Neuronal stem cell (in vitro differentiated cells): ENCODE measurements around the gene GOLGA8R. TPM values are rescaled to one million over a fixed set of nuclear protein-coding genes. Genes with fewer than 3 reads are reported as not detected.
"Not testable (repeated sequence)": the region's sequence is repeated elsewhere in the genome, so short reads cannot be mapped to it uniquely, and the experiment has no call there.

Experiments
- DNase-seq: peaks from one replicate; pipeline ENCODE4 v3.0.0-alpha.2; 2013; ENCODE audit warnings: low spot score
- H2AFZ ChIP-seq: one replicate; pipeline ENCODE4 v1.6.1; 2013; ENCODE audit warnings: mild to moderate bottlenecking, low read length, inconsistent platforms
- H2AK5ac ChIP-seq: 2 replicates; pipeline ENCODE4 v1.6.1; 2013; ENCODE audit warnings: low read depth, mild to moderate bottlenecking, inconsistent platforms, low read length, moderate library complexity, mixed read lengths
- H2BK120ac ChIP-seq: 2 replicates; pipeline ENCODE4 v1.6.1; 2013; ENCODE audit warnings: low read depth, mild to moderate bottlenecking, inconsistent platforms, low read length, moderate library complexity, mixed read lengths
- H2BK12ac ChIP-seq: one replicate; pipeline ENCODE4 v1.6.1; 2013; ENCODE audit warnings: low read length, inconsistent platforms
- H2BK15ac ChIP-seq: 2 replicates; pipeline ENCODE4 v1.6.1; 2013; ENCODE audit warnings: mild to moderate bottlenecking, low read length, inconsistent platforms, mixed read lengths
- H2BK5ac ChIP-seq: one replicate; pipeline ENCODE4 v1.6.1; 2013; ENCODE audit warnings: inconsistent platforms, mild to moderate bottlenecking, low read length, moderate library complexity
- H3K14ac ChIP-seq: one replicate; pipeline ENCODE4 v1.6.1; 2013; ENCODE audit warnings: low read length, inconsistent platforms
- H3K18ac ChIP-seq: 2 replicates; pipeline ENCODE4 v1.6.1; 2013; ENCODE audit warnings: low read length, inconsistent platforms
- H3K23ac ChIP-seq: 2 replicates; pipeline ENCODE4 v1.6.1; 2013; ENCODE audit warnings: low read depth, mild to moderate bottlenecking, mixed read lengths, low read length, inconsistent platforms; ENCODE audit not compliant: poor library complexity
- H3K27ac ChIP-seq: replicated peaks from 3 replicates; pipeline ENCODE4 v1.5.1; 2013; ENCODE audit warnings: low read length, inconsistent platforms
- H3K27me3 ChIP-seq, 3 experiments: 2 replicates each; pipeline ENCODE4 v1.6.1; 2013; ENCODE audit warnings: low read length in 3 of 3, mild to moderate bottlenecking in 2 of 3, inconsistent platforms in 1 of 3, low read depth in 1 of 3, mixed read lengths in 1 of 3, moderate library complexity in 1 of 3; ENCODE audit not compliant: control insufficient read depth in 3 of 3, insufficient read depth in 3 of 3
- H3K36me3 ChIP-seq, 2 donors: replicated peaks in 1 of 2; 2 replicates each; pipeline ENCODE4 v1.6.1; 2013; ENCODE audit warnings: low read length in 2 of 2; ENCODE audit not compliant: control insufficient read depth in 2 of 2, insufficient read depth in 2 of 2
- H3K4ac ChIP-seq: 2 replicates; pipeline ENCODE4 v1.6.1; 2013; ENCODE audit warnings: inconsistent platforms, mild to moderate bottlenecking, low read length, moderate library complexity
- H3K4me1 ChIP-seq, 2 donors: 1 replicate in 1 of 2; 2 replicates in 1 of 2; pipeline ENCODE4 v1.6.1; 2013; ENCODE audit warnings: low read length in 2 of 2, low read depth in 1 of 2; ENCODE audit not compliant: control insufficient read depth in 2 of 2, insufficient read depth in 1 of 2
- H3K4me2 ChIP-seq: one replicate; pipeline ENCODE4 v1.6.1; 2013; ENCODE audit warnings: mild to moderate bottlenecking, low read length, inconsistent platforms; ENCODE audit not compliant: insufficient read depth, poor library complexity, severe bottlenecking
- H3K4me3 ChIP-seq, 2 donors: 2 replicates each; pipeline ENCODE4 v1.5.1; 2013; ENCODE audit warnings: low read length in 2 of 2, mild to moderate bottlenecking in 2 of 2, inconsistent platforms in 1 of 2, moderate library complexity in 1 of 2
- H3K79me1 ChIP-seq: one replicate; pipeline ENCODE4 v1.6.1; 2013; ENCODE audit warnings: low read depth, mild to moderate bottlenecking, inconsistent platforms, low read length, moderate library complexity
- H3K9ac ChIP-seq: one replicate; pipeline ENCODE4 v1.6.1; 2013; ENCODE audit warnings: mild to moderate bottlenecking, low read depth, low read length, inconsistent platforms; ENCODE audit not compliant: poor library complexity
- H3K9me3 ChIP-seq, 2 donors: replicated peaks in 1 of 2; 2 replicates each; pipeline versions ENCODE3 to v1.6.1; 2013; ENCODE audit warnings: low read length in 2 of 2, mild to moderate bottlenecking in 2 of 2, inconsistent platforms in 1 of 2, low read depth in 1 of 2, mixed read lengths in 1 of 2, moderate library complexity in 1 of 2; ENCODE audit not compliant: control insufficient read depth in 2 of 2, insufficient read depth in 1 of 2
- H4K8ac ChIP-seq: one replicate; pipeline ENCODE4 v1.6.1; 2013; ENCODE audit warnings: low read depth, mild to moderate bottlenecking, inconsistent platforms, low read length, moderate library complexity
- H4K91ac ChIP-seq: one replicate; pipeline ENCODE4 v1.6.1; 2013; ENCODE audit warnings: low read length, low read depth, mild to moderate bottlenecking, inconsistent platforms; ENCODE audit not compliant: poor library complexity
- WGBS, 2 donors: extraction: QIAGEN DNeasy Blood & Tissue Kit; methylation state at CpG; one replicate each; pipeline ENCODE4 v1.1.7; 2013; ENCODE audit warnings: missing lambda C conversion rate in 2 of 2, mixed read lengths in 1 of 2; ENCODE audit not compliant: insufficient read length in 2 of 2, insufficient replicate concordance in 1 of 2; ENCODE audit errors: extremely low coverage in 2 of 2; 5-methylcytosine and 5-hydroxymethylcytosine counted together
- small RNA-seq: library from polyadenylated mRNA; stranded (forward); fragments of <200 nt; extraction: miRNeasy Mini kit (QIAGEN cat#:217004); gene quantifications from one replicate; pipeline ENCODE3, GENCODE V24; 2013; ENCODE audit not compliant: insufficient read depth

GOLGA8R gene

GRCh38 chr15:30355043-30355442, 59.0 kb downstream of the GOLGA8R start:
- H4K8ac ChIP-seq, H3K4me3 ChIP-seq, H2BK5ac ChIP-seq, H3K4ac ChIP-seq, H4K91ac ChIP-seq, H3K23ac ChIP-seq, DNase-seq, H3K9ac ChIP-seq, H2BK15ac ChIP-seq, H2BK12ac ChIP-seq, H3K4me1 ChIP-seq, H3K4me2 ChIP-seq, H3K36me3 ChIP-seq, H2AFZ ChIP-seq, H3K27me3 ChIP-seq, H2BK120ac ChIP-seq, H3K18ac ChIP-seq, H3K79me1 ChIP-seq, H3K27ac ChIP-seq, H2AK5ac ChIP-seq, H3K14ac ChIP-seq, H3K9me3 ChIP-seq: not testable (repeated sequence)
- WGBS, 2 donors, result no CpG with 5 or more reads among the region's 6 CpGs

Small RNAs within 50 kb of the gene (small RNA-seq; reads per million reads assigned to genes)
- gene AC019322.2, result not detected
- gene RF00019, result not detected
- gene RF00096, result not detected
- gene RN7SL196P, result not detected
